Ascending aorta (tissue), 2 donors: ENCODE data around the gene TRIML1. TPM values are rescaled to one million over a fixed set of nuclear protein-coding genes. Genes with fewer than 3 reads are reported as not detected.

ENCODE experiments used
- DNase-seq, 2 donors: peaks; one replicate each; pipeline ENCODE4 v3.0.0-alpha.2; 2019; ENCODE audit warnings: low spot score in 2 of 2
- H3K27ac ChIP-seq, 2 donors: fragments of 200-600 bp; sonication (generic); one replicate each; pipeline ENCODE4 v1.5.1; 2016 to 2017; ENCODE audit warnings: mild to moderate bottlenecking in 1 of 2
- H3K27me3 ChIP-seq: fragments of 200-600 bp; sonication (generic); one replicate; pipeline ENCODE4 v1.5.1; 2017
- H3K36me3 ChIP-seq, 2 donors: fragments of 200-600 bp; sonication (generic); one replicate each; pipeline ENCODE4 v1.5.1; 2016
- H3K4me1 ChIP-seq, 2 donors: fragments of 200-600 bp; sonication (generic); one replicate each; pipeline ENCODE4 v1.5.1; 2016 to 2017; ENCODE audit warnings: mild to moderate bottlenecking in 1 of 2
- H3K4me3 ChIP-seq, 2 donors: fragments of 200-600 bp; sonication (generic); one replicate each; pipeline ENCODE4 v1.5.1; 2016 to 2017; ENCODE audit warnings: mild to moderate bottlenecking in 1 of 2
- H3K9me3 ChIP-seq, 2 donors: fragments of 200-600 bp; sonication (generic); one replicate each; pipeline ENCODE4 v1.5.1; 2016
- intact Hi-C: fragments of 100-400 bp; cut with DNase I; formaldehyde crosslinking; loops from one replicate; pipeline ENCODE4 v1.15.1; 2023
- total RNA-seq: library from RNA; depleted of rRNA; stranded (reverse); fragments of >200 nt; gene quantifications from one replicate; pipeline ENCODE4 v1.1.0, GENCODE V29; 2016
- TF ChIP-seq, protein P1 (sequence below), 3 experiments: fragments of 200-600 bp in 2 of 3; fragments of 450-650 bp in 1 of 3; sonication (generic) in 2 of 3; IDR thresholded peaks; one replicate each; pipeline ENCODE4 v1.5.1; 2016 to 2019; ENCODE audit warnings: antibody characterized with exemption in 3 of 3, mild to moderate bottlenecking in 1 of 3, moderate library complexity in 1 of 3

TRIML1 gene
- total RNA-seq, 1 donor from 2014 or later = not detected

DNA sequence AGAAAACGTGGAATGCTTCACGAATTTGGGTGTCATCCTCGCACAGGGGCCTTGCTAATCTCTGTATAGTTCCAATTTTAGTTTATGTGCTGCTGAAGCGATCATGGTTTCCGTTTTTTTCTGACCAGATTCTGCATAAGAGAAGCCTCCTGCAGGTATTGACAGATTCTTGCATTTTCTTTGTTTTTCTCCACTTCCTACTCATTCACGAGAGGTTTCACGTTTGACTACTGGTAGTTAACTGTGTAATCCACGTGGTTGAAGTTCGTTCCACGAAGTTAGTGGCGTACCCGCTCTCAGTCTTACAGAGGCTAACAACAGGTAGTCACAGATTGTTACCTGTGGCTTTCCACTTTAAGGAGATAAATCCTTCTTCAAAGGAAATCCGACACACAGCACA is 17.7 kb upstream of the TRIML1 start:
- TF ChIP-seq, protein P1, sequence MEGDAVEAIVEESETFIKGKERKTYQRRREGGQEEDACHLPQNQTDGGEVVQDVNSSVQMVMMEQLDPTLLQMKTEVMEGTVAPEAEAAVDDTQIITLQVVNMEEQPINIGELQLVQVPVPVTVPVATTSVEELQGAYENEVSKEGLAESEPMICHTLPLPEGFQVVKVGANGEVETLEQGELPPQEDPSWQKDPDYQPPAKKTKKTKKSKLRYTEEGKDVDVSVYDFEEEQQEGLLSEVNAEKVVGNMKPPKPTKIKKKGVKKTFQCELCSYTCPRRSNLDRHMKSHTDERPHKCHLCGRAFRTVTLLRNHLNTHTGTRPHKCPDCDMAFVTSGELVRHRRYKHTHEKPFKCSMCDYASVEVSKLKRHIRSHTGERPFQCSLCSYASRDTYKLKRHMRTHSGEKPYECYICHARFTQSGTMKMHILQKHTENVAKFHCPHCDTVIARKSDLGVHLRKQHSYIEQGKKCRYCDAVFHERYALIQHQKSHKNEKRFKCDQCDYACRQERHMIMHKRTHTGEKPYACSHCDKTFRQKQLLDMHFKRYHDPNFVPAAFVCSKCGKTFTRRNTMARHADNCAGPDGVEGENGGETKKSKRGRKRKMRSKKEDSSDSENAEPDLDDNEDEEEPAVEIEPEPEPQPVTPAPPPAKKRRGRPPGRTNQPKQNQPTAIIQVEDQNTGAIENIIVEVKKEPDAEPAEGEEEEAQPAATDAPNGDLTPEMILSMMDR (IDR thresholded peaks at IDR 0.05) = no peak
- no peaks in the 10 kb centered on the region for H3K27me3 ChIP-seq
- intact Hi-C loops = no loop called here
- H3K4me3 ChIP-seq = no peak overlapping the region
- H3K4me1 ChIP-seq = no peaks in the 10 kb centered on the region
- H3K36me3 ChIP-seq = no peaks in the 10 kb centered on the region
- no peak for DNase-seq
- H3K27ac ChIP-seq = no peak overlapping the region
- no peaks in the 10 kb centered on the region for H3K9me3 ChIP-seq

DNA sequence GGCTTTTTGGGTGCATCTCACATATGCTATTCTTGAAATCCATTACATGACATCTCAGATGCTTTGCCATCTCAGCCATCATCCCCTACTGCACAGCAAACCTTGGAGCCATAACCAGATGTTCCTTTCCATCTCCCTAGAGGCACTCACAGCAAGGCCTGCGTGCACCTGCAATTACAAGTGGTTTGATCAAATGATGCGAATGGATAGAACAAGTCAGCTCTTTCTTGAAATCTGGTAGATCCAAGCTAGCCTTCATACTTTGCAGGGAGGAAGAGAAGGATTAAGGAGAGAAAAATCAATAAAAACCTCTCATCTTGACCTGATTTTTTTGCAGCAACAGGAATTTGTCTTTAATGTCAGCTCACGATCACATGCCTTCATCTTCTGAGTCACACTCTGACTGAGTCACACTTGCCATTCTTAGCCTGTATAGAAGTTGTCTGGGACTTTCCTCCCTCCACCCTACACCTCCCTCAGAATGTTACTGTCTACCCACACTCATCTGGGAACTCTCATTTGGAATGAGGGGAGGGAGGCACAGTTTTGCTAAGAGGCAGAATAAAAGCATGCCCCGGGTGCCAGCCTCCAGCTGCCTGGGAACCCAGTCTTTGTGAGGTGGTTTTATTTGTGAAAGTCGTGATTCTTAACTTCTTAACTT is 11.9 kb upstream of the TRIML1 start:
- H3K9me3 ChIP-seq = no peaks in the 10 kb centered on the region
- DNase-seq = no peak
- no peak overlapping the region for H3K4me3 ChIP-seq
- TF ChIP-seq, protein P1 (IDR thresholded peaks at IDR 0.05) = no peak
- H3K36me3 ChIP-seq = no peaks in the 10 kb centered on the region
- H3K4me1 ChIP-seq = no peaks in the 10 kb centered on the region
- no peaks in the 10 kb centered on the region for H3K27me3 ChIP-seq
- intact Hi-C loops = no loop called here
- H3K27ac ChIP-seq = no peak overlapping the region

DNA sequence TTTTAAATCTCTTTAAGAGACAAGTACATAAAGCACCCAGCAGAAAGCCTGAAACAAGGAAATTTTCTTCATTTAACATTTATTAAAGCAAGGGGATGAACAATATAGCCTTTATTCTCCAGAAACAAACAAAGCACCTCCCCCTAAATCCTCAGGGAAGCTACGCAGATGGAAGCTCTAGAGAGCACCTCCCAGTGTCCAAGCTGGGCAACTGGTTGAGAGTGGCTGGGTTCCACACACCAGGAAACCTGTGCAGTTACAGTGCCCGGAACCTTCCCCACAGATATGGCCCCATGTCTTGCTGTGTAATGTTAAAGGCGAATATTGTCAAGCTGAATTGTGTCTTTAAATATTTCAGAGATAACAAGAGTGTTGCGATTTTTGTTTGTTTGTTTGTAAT is 8.9 kb upstream of the TRIML1 start:
- TF ChIP-seq, protein P1 (IDR thresholded peaks at IDR 0.05) = no peak
- no peaks in the 10 kb centered on the region for H3K36me3 ChIP-seq
- no peaks in the 10 kb centered on the region for H3K4me1 ChIP-seq
- no peaks in the 10 kb centered on the region for H3K27me3 ChIP-seq
- DNase-seq = no peak
- H3K27ac ChIP-seq = no peak overlapping the region
- H3K4me3 ChIP-seq = no peak overlapping the region
- no peaks in the 10 kb centered on the region for H3K9me3 ChIP-seq
- intact Hi-C loops = no loop called here

DNA sequence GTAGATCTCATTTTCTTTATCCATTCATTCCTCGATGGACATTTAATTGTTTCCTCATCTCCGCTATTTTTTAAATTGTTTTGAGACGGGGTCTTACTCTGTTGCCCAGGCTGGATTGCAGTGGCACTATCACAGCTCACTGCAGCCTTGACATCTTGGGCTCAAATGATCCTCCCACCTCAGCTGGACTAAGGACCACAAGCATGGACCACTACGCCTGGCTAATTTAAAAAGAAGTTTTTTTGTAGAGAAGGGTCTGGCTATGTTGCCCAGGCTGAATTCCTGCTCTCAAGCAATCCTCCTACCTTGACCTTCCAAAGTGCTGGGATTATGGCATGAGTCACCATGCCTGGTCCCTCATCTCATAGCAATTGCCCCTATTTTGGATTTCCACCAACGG is 7.0 kb upstream of the TRIML1 start:
- intact Hi-C loops = no loop called here
- Histone ChIP-seq H3K4me3 (no peak overlapping the region), H3K27ac (no peak overlapping the region), H3K4me1 (no peaks in the 10 kb centered on the region), H3K27me3 (no peaks in the 10 kb centered on the region), H3K36me3 (no peaks in the 10 kb centered on the region), H3K9me3 (no peaks in the 10 kb centered on the region)
- TF ChIP-seq, protein P1 (IDR thresholded peaks at IDR 0.05) = no peak
- no peak for DNase-seq

DNA sequence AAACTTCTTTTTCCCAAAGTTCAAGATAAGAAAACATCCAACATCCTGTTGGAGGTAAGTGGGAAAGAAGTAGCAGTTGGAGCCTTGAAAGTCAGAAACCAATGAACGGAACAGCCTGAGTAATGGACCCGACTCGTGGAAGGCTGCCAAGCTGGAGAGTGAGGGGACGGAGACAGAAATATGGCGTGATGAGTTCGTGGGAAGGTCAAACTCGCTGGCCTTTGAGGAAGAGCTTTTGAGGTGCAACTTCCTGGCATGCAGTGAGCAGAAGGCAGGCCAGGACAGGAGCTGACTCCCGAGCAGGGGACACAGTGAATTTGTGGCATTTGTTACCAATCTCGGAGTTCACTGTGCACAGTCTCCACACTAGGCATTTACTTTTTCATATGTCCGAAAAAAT is 1.0 kb upstream of the TRIML1 start:
- no peak overlapping the region for H3K27ac ChIP-seq
- no peaks in the 10 kb centered on the region for H3K4me1 ChIP-seq
- intact Hi-C loops = no loop called here
- DNase-seq = no peak
- no peaks in the 10 kb centered on the region for H3K27me3 ChIP-seq
- no peaks in the 10 kb centered on the region for H3K9me3 ChIP-seq
- TF ChIP-seq, protein P1 (IDR thresholded peaks at IDR 0.05) = no peak
- H3K36me3 ChIP-seq = no peaks in the 10 kb centered on the region
- H3K4me3 ChIP-seq = no peak overlapping the region

DNA sequence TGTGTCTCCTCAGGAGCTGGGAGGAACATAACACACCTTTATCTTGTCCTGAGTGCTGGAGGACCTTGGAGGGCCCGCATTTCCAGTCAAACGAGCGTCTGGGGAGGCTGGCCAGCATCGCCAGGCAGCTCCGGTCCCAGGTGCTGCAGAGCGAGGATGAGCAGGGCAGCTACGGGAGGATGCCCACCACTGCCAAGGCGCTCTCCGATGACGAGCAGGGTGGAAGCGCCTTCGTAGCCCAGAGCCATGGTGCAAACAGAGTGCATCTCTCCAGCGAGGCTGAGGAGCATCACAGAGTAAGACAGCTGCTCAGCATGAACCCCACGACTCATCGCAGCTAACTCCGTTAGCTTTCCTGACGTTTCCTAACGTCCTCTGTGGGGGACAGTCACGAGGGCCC is 430 bp downstream of the TRIML1 start:
- no peak overlapping the region for H3K4me3 ChIP-seq
- intact Hi-C loops = no loop called here

More for the DNA sequence above, 430 bp downstream of the TRIML1 start:
- Histone ChIP-seq H3K27me3 (no peaks in the 10 kb centered on the region), H3K27ac (no peak overlapping the region), H3K36me3 (no peaks in the 10 kb centered on the region), H3K9me3 (no peaks in the 10 kb centered on the region), H3K4me1 (no peaks in the 10 kb centered on the region)
- TF ChIP-seq, protein P1 (IDR thresholded peaks at IDR 0.05) = no peak
- DNase-seq = no peak
